ENCODE results near the gene NINJ1. TPM values are rescaled to one million over a fixed set of nuclear protein-coding genes. Genes with fewer than 3 reads are reported as not detected.

Gene NINJ1
- total RNA-seq, 4 donors from 2014 or later = 28.5 to 58.5 (median 45.7) TPM

DNA sequence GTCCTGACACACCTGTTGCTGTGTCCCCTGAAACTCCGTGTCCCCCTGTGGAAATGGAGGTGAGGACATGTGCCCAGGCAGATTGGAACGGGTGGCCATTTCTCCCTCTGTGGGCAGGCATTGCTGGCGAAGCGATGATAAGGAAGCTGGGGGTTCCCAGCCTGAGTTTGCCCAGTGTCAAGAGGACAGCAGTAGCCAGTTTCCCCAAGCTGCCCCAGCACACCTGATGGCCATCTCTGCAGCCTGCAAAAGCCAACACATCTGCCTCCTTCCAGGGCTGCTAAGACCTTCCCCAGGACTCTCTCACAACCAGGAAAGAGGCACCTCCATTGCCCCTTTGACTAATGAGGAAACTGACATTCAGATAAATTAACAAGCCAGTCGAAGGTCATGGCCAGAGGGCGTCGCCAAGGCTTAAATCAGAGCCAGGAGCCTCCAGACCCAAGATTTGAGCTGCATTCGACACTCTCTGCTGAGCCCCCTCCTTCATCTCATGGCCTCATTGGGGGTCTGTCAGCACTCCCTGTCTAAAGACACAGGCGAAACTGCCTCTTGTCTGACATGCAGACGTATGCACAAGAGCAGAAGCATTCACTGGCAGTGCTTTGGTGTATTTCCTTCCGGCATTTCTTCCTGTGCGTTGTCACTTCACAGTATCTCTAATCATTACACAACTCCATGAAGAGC is 39.5 kb upstream of the NINJ1 start:
- intact Hi-C loops (cut with DNase I; ENCODE audit: low total_unique reads) = no loop called here
- Histone ChIP-seq H3K36me3 (no peaks in the 10 kb centered on the region), H3K4me3 (no peak overlapping the region), H3K9me3 (no peaks in the 10 kb centered on the region), H3K27me3 (no peaks in the 10 kb centered on the region), H3K27ac (no peak overlapping the region), H3K4me1 (peaks cover 3 to 5% of the 10 kb centered on the region in 2 donors)
- DNase-seq (no peak), ATAC-seq (no peak)
- TF ChIP-seq CTCF (IDR thresholded peaks at IDR 0.05 in 4 of 5, conservative IDR thresholded peaks at IDR 0.05 in 1 of 5) = no peak
- TF ChIP-seq POLR2A (IDR thresholded peaks at IDR 0.05) = no peak
- in situ Hi-C loops (cut with MboI; ENCODE audit: low sequenced_read_pairs in 4 of 4) = loop anchor here (25.0 kb wide), 2 partner anchors 389 to 789 kb away; partner anchors contain the start of gene BARX1 (in 2 of the 4)

DNA sequence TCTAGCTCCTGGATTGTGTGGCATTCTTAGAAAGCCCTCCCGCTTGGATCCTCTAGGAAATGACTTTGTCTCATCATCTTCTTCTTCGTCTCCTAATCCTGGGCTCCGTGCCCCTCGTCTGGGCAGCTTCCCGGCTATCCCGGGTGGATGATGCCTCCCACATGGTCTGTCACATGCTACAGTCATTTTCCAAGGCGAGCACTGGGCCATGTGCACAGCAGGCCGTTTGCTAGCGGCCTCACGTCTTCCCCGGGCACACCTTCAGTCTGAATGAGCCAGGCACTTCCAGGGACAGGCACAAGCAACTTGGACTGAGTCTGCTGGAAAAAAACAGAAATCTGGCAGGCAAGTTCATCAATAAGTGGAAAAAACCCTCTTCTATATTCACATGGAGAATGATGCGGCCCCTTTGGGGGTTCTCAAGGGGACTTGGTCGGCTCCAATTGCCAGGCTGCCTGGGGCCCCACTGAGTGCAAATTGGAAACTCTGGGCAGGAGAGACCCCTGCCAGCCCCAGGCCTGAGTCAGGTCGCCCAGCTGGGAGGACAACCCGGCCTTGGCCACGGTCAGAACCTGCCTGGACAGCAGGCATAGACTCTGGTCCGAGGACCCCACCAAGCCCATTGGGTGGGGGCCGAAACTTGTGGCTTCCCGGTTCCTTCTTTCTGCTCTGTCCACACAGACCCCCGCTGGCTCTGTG is 38.8 kb upstream of the NINJ1 start:
- Histone ChIP-seq H3K27ac (no peak overlapping the region), H3K27me3 (no peaks in the 10 kb centered on the region), H3K4me3 (no peak overlapping the region), H3K4me1 (peaks cover 8 to 12% of the 10 kb centered on the region in 2 donors), H3K36me3 (no peaks in the 10 kb centered on the region), H3K9me3 (no peaks in the 10 kb centered on the region)
- ATAC-seq = no peak
- intact Hi-C loops (cut with DNase I; ENCODE audit: low total_unique reads) (no loop called here), in situ Hi-C loops (cut with MboI; ENCODE audit: low sequenced_read_pairs in 4 of 4) (loop anchor here (25.0 kb wide), 2 partner anchors 389 to 789 kb away; partner anchors contain the start of gene BARX1 (in 2 of the 4))
- DNase-seq = no peak
- TF ChIP-seq POLR2A (IDR thresholded peaks at IDR 0.05) (no peak), CTCF (IDR thresholded peaks at IDR 0.05 in 4 of 5, conservative IDR thresholded peaks at IDR 0.05 in 1 of 5) (no peak)

DNA sequence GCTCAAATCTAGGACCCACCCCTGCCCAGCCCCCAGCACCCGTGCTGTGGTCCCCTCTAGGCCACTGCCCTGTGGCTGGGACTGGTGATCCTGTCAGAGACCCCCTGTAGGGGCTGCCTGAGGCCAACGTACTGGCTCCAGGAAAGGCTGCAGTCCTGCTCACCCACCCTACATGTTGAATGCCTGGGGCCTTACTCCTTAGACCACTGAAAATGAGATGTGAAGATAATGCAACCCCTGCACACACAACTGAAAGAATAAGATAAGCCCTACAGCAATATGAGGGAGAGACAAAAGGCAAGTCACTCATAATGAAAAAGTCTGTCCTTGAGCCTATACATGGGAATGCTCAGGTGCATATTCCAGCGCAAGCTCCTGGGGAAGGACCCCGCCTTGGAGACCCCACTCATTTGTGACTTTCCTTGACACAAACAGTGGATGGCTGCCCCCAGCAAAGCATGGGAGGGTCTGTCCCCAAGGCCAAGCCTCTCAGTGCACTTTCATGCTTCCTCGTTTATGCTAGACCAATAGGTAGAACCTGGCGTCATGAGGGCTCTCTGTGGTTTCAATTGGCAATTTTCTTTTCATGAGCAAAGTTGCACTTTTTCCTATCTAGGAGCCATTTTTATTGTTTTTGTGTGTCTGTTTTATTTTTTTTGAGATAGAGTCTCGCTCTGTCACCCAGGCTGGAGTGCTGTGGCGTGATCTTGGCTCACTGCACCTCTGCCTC is 37.4 kb upstream of the NINJ1 start:
- H3K4me3 ChIP-seq = no peak overlapping the region
- intact Hi-C loops (cut with DNase I; ENCODE audit: low total_unique reads) = no loop called here
- no peak overlapping the region for H3K27ac ChIP-seq
- no peaks in the 10 kb centered on the region for H3K27me3 ChIP-seq
- in situ Hi-C loops (cut with MboI; ENCODE audit: low sequenced_read_pairs in 4 of 4) = loop anchor here (25.0 kb wide), 2 partner anchors 391 to 791 kb away; partner anchors contain the start of gene BARX1 (in 2 of the 4)
- ATAC-seq (no peak), DNase-seq (no peak)
- H3K9me3 ChIP-seq = no peaks in the 10 kb centered on the region
- TF ChIP-seq CTCF (IDR thresholded peaks at IDR 0.05 in 4 of 5, conservative IDR thresholded peaks at IDR 0.05 in 1 of 5) (no peak), POLR2A (IDR thresholded peaks at IDR 0.05) (no peak)
- H3K4me1 ChIP-seq = peaks cover 8 to 13% of the 10 kb centered on the region in 2 donors
- no peaks in the 10 kb centered on the region for H3K36me3 ChIP-seq

- intact Hi-C loops (cut with DNase I; ENCODE audit: low total_unique reads) = no loop called here
- Histone ChIP-seq H3K27me3 (no peaks in the 10 kb centered on the region), H3K27ac (no peak overlapping the region), H3K9me3 (no peaks in the 10 kb centered on the region), H3K36me3 (no peaks in the 10 kb centered on the region), H3K4me3 (no peak overlapping the region), H3K4me1 (peaks cover 8 to 13% of the 10 kb centered on the region in 2 donors)
- in situ Hi-C loops (cut with MboI; ENCODE audit: low sequenced_read_pairs in 4 of 4) = loop anchor here (25.0 kb wide), 2 partner anchors 392 to 792 kb away; partner anchors contain the start of gene BARX1 (in 2 of the 4)
- no peak for DNase-seq
- TF ChIP-seq POLR2A (IDR thresholded peaks at IDR 0.05) (no peak), CTCF (IDR thresholded peaks at IDR 0.05 in 4 of 5, conservative IDR thresholded peaks at IDR 0.05 in 1 of 5) (no peak)
- no peak for ATAC-seq
Measured at GRCh38 chr9:93170571-93170970, 36.5 kb upstream of the NINJ1 start.
